MCF 10A (cell line): Measurements from ENCODE around the gene CCDC63. TPM values are rescaled to one million over a fixed set of nuclear protein-coding genes. Genes with fewer than 3 reads are reported as not detected.

Experiments used
- BruUV-seq: library from RNA; stranded (reverse); fragments of 400-500 nt; replicated peaks from 2 replicates; lab custom pipeline; 2021; lab: Mats Ljungman, UMichigan
- CTCF ChIA-PET: fragments of 300-600 bp; sonication (Branson Sonifier 250); formaldehyde crosslinking; extraction: SDS; loops from one replicate; lab custom pipeline; 2021; ENCODE audit warnings: antibody characterized with exemption, inconsistent platforms; lab: Yijun Ruan, JAX
- POLR2A ChIA-PET: fragments of 300-600, 350-650 bp; sonication (Branson Sonifier 250); formaldehyde crosslinking; extraction: SDS; loops from one replicate; lab custom pipeline; 2020; ENCODE audit warnings: antibody characterized with exemption, inconsistent platforms; lab: Yijun Ruan, JAX
- DNase-seq: peaks from one replicate; pipeline ENCODE4 v3.0.0-alpha.2; 2018; ENCODE audit not compliant: unreplicated experiment
- H3K27ac Mint-ChIP-seq: one replicate; pipeline ENCODE4 v1.8.0; 2022; ENCODE audit warnings: mild to moderate bottlenecking, low read depth, mixed read lengths; ENCODE audit not compliant: unreplicated experiment
- H3K27me3 Mint-ChIP-seq: one replicate; pipeline ENCODE4 v1.8.0; 2022; ENCODE audit warnings: mixed read lengths; ENCODE audit not compliant: insufficient read depth, unreplicated experiment
- H3K36me3 Mint-ChIP-seq: one replicate; pipeline ENCODE4 v1.8.0; 2022; ENCODE audit warnings: mild to moderate bottlenecking, moderate library complexity, mixed read lengths; ENCODE audit not compliant: insufficient read depth, unreplicated experiment
- H3K4me1 Mint-ChIP-seq: one replicate; pipeline ENCODE4 v1.8.0; 2022; ENCODE audit warnings: mixed read lengths; ENCODE audit not compliant: insufficient read depth, unreplicated experiment
- H3K4me3 Mint-ChIP-seq: one replicate; pipeline ENCODE4 v1.8.0; 2022; ENCODE audit warnings: mild to moderate bottlenecking, moderate library complexity, mixed read lengths; ENCODE audit not compliant: unreplicated experiment
- H3K9me3 Mint-ChIP-seq: one replicate; pipeline ENCODE4 v1.8.0; 2022; ENCODE audit warnings: mixed read lengths; ENCODE audit not compliant: unreplicated experiment
- CTCF ChIP-seq: fragments of 200-600 bp; IDR thresholded peaks from one replicate; pipeline ENCODE4 v1.8.0; 2022; ENCODE audit warnings: antibody characterized with exemption, mild to moderate bottlenecking; ENCODE audit not compliant: unreplicated experiment
- intact Hi-C: fragments of 100-400 bp; cut with micrococcal nuclease; formaldehyde crosslinking; loops from 2 replicates; pipeline ENCODE4 v1.14.1; 2022
- total RNA-seq: library from RNA; stranded (reverse); gene quantifications from 2 replicates; pipeline ENCODE4 v1.2.3, GENCODE V29; 2022

Gene CCDC63
- total RNA-seq, 1 experiment from 2014 or later, result not detected

DNA sequence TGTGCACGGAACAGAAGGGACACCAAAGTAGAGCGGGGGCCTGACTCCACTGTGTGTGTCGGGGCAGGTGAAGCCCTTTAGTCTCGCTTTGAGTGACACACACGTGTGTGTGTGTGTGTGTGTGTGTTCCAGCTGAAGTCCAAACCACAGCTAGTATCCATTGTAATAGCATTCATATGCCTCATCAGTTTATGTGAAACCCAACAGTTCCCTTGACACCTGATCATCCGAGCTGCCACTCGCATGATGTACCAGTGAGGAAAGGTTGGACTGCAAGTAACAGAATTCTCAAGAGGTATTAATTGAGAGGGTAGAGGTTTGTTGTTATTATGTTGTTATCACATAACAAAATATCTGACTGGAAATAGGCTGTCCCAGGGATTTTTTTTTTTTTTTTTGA is 16.4 kb downstream of the CCDC63 start:
- H3K27ac Mint-ChIP-seq, result no peak overlapping the region
- H3K27me3 Mint-ChIP-seq, result no peaks in the 10 kb centered on the region
- H3K36me3 Mint-ChIP-seq, result no peaks in the 10 kb centered on the region
- no peak overlapping the region for H3K4me3 Mint-ChIP-seq
- no peaks in the 10 kb centered on the region for H3K4me1 Mint-ChIP-seq
- ChIA-PET CTCF (no interaction called here), POLR2A (no interaction called here)
- TF ChIP-seq CTCF, result no peak
- no TSS peak for BruUV-seq
- intact Hi-C loops, result no loop called here
- H3K9me3 Mint-ChIP-seq, result no peaks in the 10 kb centered on the region
- DNase-seq, result no peak

- Mint-ChIP-seq H3K36me3 (no peaks in the 10 kb centered on the region), H3K27me3 (peaks cover 6% of the 10 kb centered on the region), H3K4me3 (no peak overlapping the region), H3K9me3 (no peaks in the 10 kb centered on the region), H3K27ac (no peak overlapping the region), H3K4me1 (no peaks in the 10 kb centered on the region)
- no peak for DNase-seq
- BruUV-seq, result no TSS peak
- ChIA-PET POLR2A (interaction anchor here (0.5 to 0.6 kb wide), 2 partner anchors 115 to 704 kb away, joined by 3 read pairs; no protein-coding TSS in a partner anchor), CTCF (no interaction called here)
- no peak for TF ChIP-seq CTCF
- intact Hi-C loops, result no loop called here
Observed at GRCh38 chr12:110865521-110865920, 18.7 kb downstream of the CCDC63 start.

DNA sequence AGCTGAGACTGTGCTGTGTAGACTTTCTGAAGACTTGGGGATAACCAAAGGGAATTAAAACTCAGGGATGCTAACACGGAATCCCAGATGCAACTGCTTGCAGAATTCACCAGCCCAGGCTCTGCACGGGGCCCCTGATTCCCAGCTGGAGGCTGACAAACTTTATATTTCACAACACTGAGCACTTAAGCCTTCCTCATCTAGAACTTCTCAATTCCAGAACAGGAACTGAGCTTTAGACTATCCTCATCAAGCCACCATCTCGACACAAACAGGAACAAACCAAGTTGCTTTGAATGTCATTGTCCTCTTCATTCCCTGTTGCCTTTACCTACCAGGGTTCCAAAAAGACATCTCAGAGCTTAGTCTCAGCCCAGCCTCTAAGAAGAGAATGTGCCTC is 22.2 kb downstream of the CCDC63 start:
- peaks cover 33% of the 10 kb centered on the region for H3K27me3 Mint-ChIP-seq
- no TSS peak for BruUV-seq
- no peaks in the 10 kb centered on the region for H3K4me1 Mint-ChIP-seq
- no peak overlapping the region for H3K27ac Mint-ChIP-seq
- H3K9me3 Mint-ChIP-seq, result no peaks in the 10 kb centered on the region
- DNase-seq, result no peak
- no peak overlapping the region for H3K4me3 Mint-ChIP-seq
- intact Hi-C loops, result no loop called here
- ChIA-PET CTCF (no interaction called here), POLR2A (no interaction called here)
- no peaks in the 10 kb centered on the region for H3K36me3 Mint-ChIP-seq
- TF ChIP-seq CTCF, result no peak

GRCh38 chr12:110869803-110870202 is 23.0 kb downstream of the CCDC63 start:
- POLR2A ChIA-PET, result no interaction called here
- H3K4me1 Mint-ChIP-seq, result no peaks in the 10 kb centered on the region
- no peak for TF ChIP-seq CTCF
- peaks cover 41% of the 10 kb centered on the region for H3K27me3 Mint-ChIP-seq
- no peak overlapping the region for H3K4me3 Mint-ChIP-seq
- no TSS peak for BruUV-seq
- H3K36me3 Mint-ChIP-seq, result no peaks in the 10 kb centered on the region
- no peak overlapping the region for H3K27ac Mint-ChIP-seq
- DNase-seq, result no peak
- no peaks in the 10 kb centered on the region for H3K9me3 Mint-ChIP-seq
- intact Hi-C loops, result no loop called here
- CTCF ChIA-PET, result interaction anchor here (0.6 kb wide), 1 partner anchor 153 kb away, joined by 3 read pairs; no protein-coding TSS in a partner anchor
